NOMO-1 (cell line): ENCODE measurements around the gene GOLGA6C.
"Not testable (repeated sequence)": the region's sequence is repeated elsewhere in the genome, so short reads cannot be mapped to it uniquely, and the experiment has no call there.

Experiments used
- DNase-seq, 2 experiments: peaks; one replicate each; lab custom pipeline; 2025; ENCODE audit not compliant: unreplicated experiment in 2 of 2; lab: John Stamatoyannopoulos, UW

GOLGA6C gene

GRCh38 chr15:75312548-75312947 lies 54.4 kb downstream of the GOLGA6C start:
- DNase-seq, result not testable (repeated sequence)

- DNase-seq, result no peak
These were observed 55.1 kb downstream of the GOLGA6C start for GRCh38 chr15:75313116-75313845.

GRCh38 chr15:75314552-75315290 lies 56.6 kb downstream of the GOLGA6C start:
- DNase-seq, result no peak

DNA sequence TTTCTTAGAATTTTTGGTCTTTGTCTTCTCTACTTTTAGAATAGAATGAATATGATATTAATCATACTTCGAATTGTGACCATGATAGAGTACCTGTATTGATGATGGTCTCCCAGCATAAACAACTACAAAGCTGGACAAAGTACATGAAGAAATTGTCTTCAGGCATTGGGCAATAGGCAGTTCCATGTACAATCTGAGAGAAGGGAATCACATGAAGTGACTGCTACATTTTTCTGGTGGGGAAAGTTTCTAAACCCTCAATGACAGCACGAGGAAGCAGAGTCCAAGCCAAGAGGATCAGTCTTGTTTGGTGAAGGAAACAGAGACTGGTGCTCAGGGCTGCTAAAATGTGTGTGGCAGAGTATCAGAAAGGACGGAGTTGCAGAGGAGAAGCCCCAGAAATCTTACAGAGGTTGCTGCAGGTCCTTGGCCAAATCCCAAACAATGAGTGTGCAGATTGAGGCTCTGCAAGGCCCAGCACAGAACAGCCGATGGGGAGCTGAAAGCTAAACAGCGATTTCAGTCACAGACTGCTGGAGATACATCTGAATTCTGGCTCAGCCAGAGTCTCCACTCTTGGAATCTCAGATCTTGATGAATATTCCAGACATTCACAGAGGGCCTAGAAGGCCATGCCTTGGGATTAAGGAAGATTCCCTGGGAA lies 61.2 kb downstream of the GOLGA6C start:
- DNase-seq, result not testable (repeated sequence)
